ENCODE data around the gene AKAP6.
"Not testable (repeated sequence)": the region's sequence is repeated elsewhere in the genome, so short reads cannot be mapped to it uniquely, and the experiment has no call there.

AKAP6 gene

DNA sequence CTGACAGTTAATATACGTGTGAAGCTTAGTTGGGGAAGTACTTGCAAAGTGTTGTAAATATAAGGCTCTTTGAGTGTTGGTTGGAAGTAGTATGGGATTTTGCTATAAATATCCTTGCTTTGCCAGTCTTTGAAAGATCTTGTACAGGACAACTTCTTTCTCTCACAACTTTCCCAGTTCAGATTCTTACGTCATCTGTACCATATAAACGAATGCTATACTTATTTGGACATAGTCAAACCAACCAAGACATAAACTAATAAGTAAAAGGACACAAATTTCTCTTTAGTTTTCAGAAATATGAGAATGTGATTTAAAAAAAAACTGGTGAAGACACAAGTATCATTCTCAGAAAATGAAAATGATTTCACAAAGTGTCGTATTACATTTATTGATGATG is 456.5 kb downstream of the AKAP6 start:
- no peak for DNase-seq

DNA sequence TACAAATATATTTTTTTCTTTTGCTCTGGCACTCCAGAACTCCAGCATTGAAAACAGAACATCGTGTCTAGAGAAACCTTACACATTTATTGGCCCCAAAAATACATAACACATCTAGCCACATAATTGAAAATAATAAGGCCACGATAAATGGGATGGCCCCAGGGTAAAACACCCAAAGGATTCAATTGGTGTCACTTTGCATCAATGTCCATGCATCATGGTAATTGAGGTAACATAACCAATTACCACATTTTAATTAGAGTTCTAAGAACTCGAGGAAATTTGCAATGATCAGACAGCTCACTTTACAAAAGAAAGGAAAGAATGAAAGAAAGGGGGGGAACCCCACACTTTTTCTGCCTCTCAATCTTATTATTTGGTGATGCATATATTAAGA is 457.8 kb downstream of the AKAP6 start:
- no peak for DNase-seq

DNA sequence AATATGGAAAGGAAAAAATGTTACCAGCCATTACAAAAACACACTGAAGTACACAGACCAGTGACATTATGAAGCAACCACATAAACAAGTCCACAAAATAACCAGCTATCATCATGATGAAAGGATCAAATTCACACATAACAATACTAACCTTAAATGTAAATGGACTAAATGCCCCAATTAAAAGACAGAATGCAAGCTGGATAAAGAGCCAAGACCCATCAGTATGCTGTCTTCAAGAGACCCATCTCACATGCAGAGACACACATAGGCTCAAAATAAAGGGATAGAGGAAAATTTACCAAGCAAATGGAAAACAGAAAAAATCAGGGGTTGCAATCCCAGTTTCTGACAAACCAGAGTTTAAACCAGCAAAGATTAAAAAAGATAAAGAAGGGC is 463.9 kb downstream of the AKAP6 start:
- DNase-seq = not testable (repeated sequence)

DNA sequence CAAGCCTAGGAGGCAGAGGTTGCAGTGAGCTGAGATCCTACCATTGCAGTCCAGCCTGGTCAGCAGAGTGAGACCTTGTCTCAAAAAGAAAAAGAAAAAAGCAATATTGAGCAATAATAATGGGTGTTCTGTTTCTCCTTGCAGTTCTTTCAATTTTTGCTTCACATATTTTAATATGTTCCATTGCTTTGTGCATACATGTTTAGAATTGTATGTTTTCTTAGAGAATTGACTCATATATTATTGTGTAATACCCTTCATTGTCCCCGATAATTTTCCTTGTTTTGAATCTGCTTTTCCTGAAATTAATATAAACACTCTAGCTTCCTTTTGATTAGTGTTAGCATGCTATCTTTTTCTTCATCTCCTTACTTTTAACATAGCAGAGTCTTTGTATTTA is 471.2 kb downstream of the AKAP6 start:
- no peak for DNase-seq

DNA sequence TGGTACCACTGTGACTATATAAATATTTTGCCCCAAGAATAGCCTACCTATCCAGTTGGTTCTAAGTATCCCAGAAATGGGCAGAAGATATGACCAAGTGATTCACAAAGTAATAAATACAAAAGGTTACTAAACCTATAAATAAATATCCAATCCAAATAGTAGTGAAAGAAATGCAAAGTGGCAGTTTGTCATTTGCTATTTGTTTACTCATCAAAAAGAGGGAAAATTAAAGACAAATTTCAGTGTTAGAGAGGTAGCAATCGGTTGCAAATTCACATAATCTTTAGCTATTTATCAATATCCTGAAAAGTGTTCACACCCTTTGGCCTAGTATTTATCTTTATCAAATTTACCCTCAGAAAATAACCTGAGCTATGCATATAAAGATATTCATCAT is 473.2 kb downstream of the AKAP6 start:
- no peak for DNase-seq

DNA sequence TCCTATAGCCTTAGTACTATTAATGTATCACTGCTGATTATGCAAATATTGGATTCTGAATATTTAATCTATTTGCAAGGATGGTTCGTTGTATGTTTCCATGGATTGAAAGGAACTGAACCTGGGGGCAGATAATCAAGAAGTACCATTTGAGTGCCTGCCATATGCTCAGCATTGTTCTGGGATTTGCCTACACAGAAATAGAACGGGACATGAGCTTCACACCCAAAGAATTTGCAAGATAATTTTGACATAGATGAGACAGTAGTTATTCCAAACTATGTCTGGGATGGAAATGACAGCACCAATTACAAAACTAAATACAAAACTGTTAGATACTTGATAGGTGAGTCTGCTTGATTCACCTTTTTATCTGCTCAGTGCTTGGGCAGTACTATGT is 476.9 kb downstream of the AKAP6 start:
- no peak for DNase-seq

DNA sequence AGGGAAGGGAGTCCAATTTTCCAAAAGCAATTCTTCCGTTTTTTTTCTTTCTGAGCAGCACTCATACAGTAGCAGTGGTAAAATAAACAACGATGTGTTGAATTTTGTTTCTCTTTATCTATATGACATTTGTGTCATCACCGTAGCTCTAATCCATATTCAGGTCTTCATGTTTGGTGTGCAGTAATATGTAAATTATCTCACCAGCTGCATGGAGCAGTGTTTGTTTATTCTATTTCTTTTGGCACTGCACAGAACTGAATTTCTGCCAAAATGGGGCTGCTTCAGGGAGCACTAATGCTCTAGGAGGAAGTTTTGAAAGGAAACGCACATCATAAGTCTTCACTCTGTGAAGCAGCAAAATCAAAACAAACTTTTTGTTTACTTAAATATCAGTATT is 479.5 kb downstream of the AKAP6 start:
- DNase-seq = no peak

DNA sequence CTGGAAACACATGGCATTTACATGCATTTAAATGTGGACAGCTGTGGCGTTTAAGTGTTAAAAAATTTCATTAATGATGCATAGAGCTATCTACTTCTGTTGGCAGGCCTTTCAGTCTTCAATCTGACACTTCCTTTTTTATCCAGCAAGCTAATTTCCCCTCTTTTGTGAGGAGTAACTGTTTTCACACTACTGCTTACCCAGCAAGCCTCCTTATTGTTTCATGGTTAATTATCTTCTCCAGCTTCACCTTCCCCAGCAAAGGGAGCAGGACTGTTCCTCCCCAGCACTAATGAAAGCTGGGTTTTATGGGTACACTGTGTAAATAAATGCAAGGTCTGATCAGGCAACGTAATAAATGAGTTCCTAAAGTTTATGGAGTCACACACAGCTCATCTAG is 480.2 kb downstream of the AKAP6 start:
- no peak for DNase-seq

DNA sequence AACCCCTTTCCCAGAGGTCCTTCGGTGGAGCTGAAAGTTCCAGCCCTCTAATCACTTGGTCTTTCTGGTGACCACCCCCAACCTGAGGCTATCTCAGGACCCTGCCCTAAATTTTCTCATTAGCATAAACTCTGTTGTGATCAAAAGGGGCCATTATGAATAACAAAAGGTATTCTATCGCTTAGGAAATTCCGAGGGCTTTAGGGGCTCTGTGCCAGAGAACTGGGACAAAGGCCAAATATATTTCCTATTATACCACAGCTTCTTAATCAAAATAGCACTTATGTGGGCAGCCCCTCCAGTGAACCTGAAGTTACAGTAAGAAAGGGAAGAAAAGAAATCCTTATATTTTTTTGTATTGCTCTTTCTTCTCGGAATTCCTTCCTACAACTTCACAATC is 484.3 kb downstream of the AKAP6 start:
- no peak for DNase-seq

DNA sequence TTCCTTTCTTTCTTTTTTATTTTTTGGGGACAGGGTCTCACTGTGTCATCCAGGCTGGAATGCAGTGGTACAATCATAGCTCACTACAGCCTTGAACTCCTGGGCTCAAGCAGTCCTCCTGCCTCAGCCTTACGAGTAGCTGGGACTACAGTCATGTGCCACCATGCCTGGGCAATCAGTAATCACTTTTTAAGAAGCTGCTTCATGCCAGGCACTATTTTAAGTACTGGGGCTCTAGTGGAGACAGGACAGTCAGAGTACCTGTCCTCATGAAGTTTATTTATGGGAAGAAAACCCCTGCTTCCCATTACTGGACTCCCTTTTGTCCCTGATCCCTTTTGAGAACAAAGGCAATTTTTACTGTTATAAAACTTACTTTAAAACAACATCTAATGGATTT is 485.6 kb downstream of the AKAP6 start:
- DNase-seq = no peak

DNA sequence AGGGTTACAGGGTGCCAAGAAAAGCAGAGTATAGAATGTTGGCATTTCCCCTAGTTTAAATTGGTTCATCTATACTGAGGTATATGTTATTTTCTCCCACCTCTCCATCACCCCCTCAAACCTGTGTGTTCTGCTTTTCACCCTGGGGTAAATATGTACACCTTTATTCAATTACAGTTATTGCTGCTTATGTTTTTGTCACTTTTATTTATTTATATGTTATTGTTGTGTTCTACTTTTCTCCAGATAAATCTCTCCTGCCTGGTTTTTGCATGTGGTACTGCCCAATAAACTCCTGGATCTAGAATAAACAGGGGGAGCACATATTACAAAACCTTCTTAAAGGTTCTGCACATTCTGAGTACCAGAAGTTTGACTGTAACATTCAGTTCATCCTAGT is 487.5 kb downstream of the AKAP6 start:
- no peak for DNase-seq

DNA sequence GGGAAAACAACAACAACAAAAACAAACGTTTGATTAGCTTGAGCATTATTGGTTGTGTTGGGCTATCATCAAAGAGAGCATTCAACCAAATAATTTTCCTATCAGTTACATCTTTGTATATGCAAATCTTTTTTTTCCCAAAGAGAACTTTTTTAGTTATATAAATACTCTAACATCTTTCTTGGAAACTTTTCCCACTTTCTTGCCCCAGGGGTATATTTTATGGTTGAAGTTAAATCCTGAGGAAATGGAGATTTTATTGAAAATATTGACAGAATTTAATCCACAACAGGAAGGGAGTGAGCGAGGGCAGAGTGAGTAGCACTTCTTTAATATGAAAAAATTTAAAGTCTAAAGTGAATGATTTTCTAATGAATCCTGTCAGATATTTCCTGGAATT is 488.7 kb downstream of the AKAP6 start:
- no peak for DNase-seq

DNA sequence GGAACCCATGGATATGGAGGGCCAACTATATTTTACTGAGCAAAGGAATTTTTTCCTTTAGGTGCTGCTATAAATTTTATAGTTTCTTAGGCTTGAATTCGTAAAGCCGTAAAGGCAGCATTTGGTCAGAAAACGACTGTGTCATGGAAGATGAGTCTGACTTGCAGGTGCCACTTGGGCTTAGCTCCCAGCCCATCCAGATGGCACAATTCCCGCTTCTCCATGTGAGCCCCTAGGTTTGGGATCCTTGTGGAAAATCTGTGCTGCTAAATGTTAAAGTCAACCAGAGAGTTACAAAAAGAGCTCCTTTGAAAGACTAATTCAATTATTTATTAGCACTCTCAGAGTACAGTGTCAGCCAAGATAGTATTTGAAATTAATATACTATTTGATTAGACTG is 489.5 kb downstream of the AKAP6 start:
- DNase-seq = no peak

DNA sequence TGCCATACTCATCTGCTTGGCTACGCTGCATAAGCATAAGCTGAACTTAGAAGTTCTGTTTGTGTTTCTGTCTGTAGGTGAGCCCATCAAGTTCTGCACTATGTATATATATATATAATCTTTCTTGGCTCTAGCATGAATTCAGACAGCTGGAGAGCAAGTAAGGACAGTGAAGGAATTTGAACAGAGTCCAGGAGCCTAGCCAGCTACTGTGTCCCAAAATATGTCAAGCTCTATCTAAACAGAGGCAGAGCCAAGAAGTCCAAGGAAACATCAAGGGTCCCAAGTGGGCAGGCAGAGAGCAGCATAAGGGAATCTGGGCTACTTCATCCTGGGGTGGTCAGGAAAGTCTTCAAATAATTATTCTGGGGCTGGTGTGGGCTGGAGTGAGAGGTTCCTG is 491.1 kb downstream of the AKAP6 start:
- DNase-seq = no peak

DNA sequence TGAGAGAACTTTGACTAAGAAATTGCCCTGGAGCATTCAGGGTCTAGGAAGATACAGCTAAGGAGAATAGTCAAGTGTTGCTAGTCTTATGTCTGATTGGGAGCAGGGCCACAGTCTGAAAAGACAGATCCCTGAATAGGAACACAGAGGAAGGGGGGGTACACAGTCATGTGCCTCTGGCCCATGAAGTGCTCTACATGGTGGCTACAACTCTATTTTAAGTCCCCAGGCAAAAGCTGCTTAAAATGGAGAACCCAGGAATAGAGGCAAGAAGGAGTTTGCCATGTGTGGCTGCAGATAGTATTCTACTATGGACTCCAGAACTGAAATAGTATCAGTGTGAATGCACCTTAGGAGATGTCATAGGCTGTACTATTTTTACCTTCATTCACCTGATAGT is 491.6 kb downstream of the AKAP6 start:
- no peak for DNase-seq

DNA sequence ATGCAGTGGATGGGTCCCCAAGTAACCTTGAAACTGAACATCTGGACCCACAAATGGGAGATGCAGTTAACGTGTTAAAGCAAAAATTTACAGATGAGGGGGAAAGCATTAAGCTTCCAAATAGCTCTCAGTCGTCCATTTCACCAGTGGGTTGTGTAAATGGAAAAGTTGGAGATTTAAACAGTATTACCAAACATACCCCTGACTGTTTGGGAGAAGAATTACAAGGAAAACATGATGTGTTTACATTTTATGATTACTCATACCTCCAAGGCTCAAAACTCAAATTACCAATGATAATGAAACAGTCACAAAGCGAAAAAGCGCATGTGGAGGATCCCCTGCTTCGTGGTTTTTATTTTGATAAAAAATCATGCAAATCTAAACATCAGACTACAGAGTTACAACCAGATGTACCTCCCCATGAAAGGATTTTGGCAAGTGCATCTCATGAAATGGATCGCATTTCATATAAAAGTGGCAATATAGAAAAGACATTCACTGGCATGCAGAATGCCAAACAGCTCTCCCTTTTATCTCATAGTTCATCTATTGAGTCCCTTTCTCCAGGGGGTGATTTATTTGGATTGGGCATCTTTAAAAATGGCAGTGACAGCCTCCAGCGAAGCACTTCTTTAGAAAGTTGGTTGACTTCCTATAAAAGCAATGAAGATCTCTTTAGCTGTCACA is 493.0 kb downstream of the AKAP6 start:
- DNase-seq = no peak

DNA sequence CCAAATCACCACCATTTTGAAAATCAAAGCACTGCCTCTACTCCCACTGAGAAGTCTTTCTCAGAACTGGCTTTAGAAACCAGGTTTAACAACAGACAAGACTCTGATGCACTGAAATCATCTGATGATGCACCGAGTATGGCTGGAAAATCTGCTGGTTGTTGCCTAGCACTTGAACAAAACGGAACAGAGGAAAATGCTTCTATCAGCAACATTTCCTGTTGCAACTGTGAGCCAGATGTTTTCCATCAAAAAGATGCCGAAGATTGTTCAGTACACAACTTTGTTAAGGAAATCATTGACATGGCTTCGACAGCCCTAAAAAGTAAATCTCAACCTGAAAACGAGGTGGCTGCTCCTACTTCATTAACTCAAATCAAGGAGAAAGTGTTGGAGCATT is 494.6 kb downstream of the AKAP6 start:
- DNase-seq = no peak

DNA sequence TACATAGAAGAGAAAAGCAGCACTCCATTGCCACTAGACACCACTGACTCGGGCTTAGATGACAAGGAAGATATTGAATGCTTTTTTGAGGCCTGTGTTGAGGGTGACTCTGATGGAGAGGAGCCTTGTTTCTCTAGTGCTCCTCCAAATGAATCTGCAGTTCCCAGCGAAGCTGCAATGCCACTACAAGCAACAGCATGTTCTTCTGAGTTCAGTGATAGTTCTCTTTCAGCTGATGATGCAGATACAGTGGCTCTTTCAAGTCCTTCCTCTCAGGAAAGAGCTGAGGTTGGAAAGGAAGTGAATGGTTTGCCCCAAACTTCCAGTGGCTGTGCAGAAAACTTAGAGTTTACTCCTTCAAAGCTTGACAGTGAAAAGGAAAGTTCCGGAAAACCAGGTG is 495.1 kb downstream of the AKAP6 start:
- DNase-seq = no peak

DNA sequence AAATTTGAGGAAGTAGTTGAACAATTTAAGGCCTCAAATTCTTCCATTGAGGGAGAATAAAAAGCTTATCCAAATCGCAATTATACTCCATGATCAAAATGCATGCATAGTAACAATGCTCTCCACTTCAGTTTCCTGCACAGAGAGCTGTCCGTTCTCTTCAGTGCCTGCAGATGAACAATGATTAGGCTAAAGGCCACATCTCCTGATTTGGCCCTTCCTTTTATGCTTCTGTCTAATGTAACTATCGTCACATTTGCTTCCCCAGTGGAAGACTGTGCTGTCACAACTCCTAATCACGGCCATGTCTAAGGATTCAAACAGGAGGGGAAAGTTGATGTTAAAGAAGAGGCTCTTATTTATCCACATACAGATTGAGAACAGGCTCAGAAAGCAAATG is 496.0 kb downstream of the AKAP6 start:
- DNase-seq = no peak

DNA sequence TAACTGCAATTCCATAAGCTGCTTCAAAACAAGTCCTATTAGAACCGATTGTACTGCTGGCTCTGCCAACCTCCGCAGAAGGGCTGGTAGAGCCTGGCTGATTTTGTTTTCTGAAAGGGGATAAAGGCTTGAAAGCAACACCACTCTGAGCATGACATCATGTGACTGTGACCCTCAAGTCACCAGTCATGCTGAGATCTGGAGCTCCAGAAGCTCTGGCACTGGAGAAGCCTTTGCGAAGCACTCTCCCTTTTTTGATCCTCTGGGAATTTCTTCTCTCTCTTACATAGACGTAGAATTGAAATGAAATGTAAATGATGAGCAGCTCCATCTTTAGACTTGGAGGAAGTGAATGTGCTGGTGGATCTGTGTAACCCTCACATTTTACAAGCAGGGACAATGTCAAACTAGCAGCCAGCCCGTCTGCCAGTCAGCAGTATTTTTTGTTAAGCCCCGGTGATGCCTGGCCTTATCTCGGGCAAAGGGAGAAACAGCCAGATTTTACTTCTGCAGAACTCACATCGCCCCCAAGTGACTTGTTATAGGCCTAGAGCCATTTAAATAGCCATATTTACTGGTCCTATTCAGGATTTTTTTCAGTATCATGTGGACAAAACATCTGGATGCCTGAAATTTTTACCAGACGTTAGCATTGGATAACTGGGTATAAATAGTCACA is 497.4 kb downstream of the AKAP6 start:
- DNase-seq = no peak

DNA sequence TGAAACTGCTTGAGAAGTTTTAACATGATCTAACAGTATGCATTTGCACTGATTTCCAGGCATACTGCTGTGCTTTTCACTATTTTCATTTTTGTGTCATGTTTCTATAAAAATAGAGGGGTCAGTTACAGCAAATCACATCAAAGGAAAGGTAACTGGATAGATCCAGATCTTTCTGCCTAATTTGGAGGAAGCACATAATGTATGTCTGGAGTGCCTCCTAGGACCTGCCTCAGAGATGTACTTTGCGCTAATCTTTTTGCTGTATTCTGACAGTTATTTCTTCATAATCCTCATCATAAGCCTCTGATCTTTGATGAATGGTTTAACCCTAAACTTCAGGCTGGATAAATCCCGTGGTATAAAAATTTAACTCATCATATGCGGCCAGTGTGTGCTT is 498.4 kb downstream of the AKAP6 start:
- no peak for DNase-seq

DNA sequence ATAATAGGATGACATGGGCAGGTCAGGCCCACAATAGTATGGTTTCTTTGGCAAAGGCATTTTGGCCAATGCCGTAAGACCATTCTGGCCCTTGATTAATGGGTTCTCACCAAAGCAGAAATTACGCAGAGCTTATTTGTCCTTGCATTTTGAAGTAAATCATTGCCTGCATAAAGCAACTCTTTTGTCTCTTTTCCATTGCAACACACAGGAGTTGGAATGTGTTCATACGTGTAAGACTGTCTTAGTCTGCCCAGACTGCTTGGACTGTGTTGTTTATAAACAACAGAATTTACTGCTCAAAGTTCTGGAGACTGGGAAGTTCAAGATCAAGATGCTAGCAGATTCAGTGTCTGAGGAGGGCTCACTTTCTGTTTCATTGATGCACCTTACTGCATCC is 506.8 kb downstream of the AKAP6 start:
- DNase-seq = no peak

DNA sequence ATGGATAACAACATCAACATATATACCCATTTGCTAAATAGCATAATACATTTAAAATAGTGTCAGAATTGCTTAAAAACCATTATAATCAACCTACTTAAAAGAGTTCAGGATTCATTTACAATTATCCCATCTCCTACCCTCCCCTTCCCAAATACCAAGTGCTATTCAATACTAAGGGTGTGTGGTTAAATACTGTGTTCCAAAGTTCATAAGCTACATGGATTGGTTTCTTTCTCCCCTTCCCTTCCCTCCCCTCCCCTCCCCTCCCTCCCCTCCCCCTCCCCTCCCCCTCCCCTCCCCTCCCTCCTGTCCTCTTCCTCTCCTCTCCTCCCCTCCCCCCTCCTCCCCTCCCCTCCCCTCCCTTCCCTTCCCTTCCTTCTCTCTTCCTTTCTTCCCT is 512.6 kb downstream of the AKAP6 start:
- no peak for DNase-seq

DNA sequence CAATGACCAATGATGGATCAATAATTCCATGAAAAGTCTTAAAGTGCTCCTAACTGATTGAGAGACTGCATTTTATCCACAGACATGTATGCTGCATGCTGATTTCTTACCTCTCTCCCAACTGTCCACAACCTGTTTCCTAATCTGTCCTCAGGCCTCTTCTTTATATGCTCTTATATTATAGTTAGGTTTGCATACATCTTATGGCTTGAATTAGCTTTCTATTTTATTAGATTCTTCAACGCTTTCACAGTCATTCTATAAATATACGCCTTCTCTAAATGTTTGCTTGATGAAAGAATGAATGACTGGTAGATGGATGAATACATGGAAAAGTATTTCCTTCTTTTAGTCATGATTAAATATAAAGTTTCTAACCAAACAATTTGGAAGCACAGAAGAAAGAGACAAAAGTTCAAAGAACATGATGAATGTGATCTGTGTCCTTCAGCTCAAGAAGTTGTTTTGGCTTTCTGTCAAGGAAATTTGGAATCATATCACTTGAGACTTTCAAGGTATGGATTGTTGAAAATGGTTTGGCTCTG is 517.8 kb downstream of the AKAP6 start:
- no peak for DNase-seq

DNA sequence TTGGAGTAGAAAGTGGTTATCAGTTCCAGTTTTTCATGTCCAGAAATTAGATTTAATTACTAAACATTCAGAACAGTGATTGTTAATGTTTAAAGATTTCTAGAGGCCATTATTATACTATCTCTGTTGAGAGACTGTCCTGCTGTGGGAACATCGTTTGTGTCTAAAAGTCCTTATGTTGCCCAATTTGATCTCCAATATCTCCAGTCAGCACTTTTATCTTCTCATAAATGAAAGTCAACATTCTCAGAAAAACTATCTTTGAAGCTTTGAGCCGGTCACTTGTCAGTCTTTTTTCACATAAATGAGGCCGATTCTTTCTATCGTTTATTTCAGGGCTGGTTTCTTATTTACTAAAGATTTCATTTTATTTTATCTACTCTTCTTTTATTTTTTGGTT is 518.8 kb downstream of the AKAP6 start:
- DNase-seq = no peak
